Smooth muscle cell (in vitro differentiated cells): ENCODE results near the gene CNIH2. TPM values are rescaled to one million over a fixed set of nuclear protein-coding genes. Genes with fewer than 3 reads are reported as not detected.

Experiments
- DNase-seq: peaks from one replicate; lab custom pipeline; 2025; ENCODE audit not compliant: unreplicated experiment; lab: John Stamatoyannopoulos, UW
- H2AFZ ChIP-seq: fragments of 200-600 bp; sonication (generic); 2 replicates; pipeline ENCODE4 v1.6.0; 2016; ENCODE audit warnings: antibody characterized with exemption, low read depth, mild to moderate bottlenecking
- H3F3A ChIP-seq: fragments of 200-600 bp; sonication (generic); 2 replicates; pipeline ENCODE4 v1.6.0; 2017; ENCODE audit warnings: antibody characterized with exemption, low read depth
- H3K27ac ChIP-seq: fragments of 200-600 bp; sonication (generic); 2 replicates; pipeline ENCODE4 v1.5.1; 2016; ENCODE audit warnings: low read depth, mild to moderate bottlenecking
- H3K27me3 ChIP-seq: fragments of 200-600 bp; sonication (generic); 2 replicates; pipeline ENCODE4 v1.6.1; 2016; ENCODE audit warnings: low read depth, mild to moderate bottlenecking
- H3K36me3 ChIP-seq: fragments of 200-600 bp; sonication (generic); 2 replicates; pipeline ENCODE4 v1.5.1; 2016; ENCODE audit warnings: low read depth
- H3K4me1 ChIP-seq: fragments of 200-600 bp; sonication (generic); 2 replicates; pipeline ENCODE4 v1.5.1; 2016; ENCODE audit warnings: low read depth
- H3K4me2 ChIP-seq: fragments of 200-600 bp; sonication (generic); 2 replicates; pipeline ENCODE4 v1.6.0; 2016; ENCODE audit warnings: mild to moderate bottlenecking
- H3K4me3 ChIP-seq: fragments of 200-600 bp; sonication (generic); 2 replicates; pipeline ENCODE4 v1.5.1; 2016; ENCODE audit warnings: mild to moderate bottlenecking
- H3K79me2 ChIP-seq: fragments of 200-600 bp; sonication (generic); 2 replicates; pipeline ENCODE4 v1.6.0; 2016; ENCODE audit warnings: low read depth, mild to moderate bottlenecking
- H3K9ac ChIP-seq: fragments of 200-600 bp; sonication (generic); 2 replicates; pipeline ENCODE4 v1.6.0; 2016; ENCODE audit warnings: low read depth
- H3K9me3 ChIP-seq: fragments of 200-600 bp; sonication (generic); replicated peaks from 2 replicates; pipeline ENCODE4 v1.5.1; 2016; ENCODE audit warnings: low read depth
- H4K20me1 ChIP-seq: fragments of 200-600 bp; sonication (generic); 2 replicates; pipeline ENCODE4 v1.6.0; 2016; ENCODE audit warnings: low read depth
- CTCF ChIP-seq: fragments of 200-600 bp; sonication (generic); IDR thresholded peaks from 2 replicates; pipeline ENCODE4 v1.5.1; 2017; ENCODE audit warnings: borderline replicate concordance, mild to moderate bottlenecking, antibody characterized with exemption; ENCODE audit not compliant: insufficient read depth, poor library complexity, severe bottlenecking
- WGBS: methylation state at CpG from one replicate; pipeline ENCODE4 v1.1.7; 2016; ENCODE audit warnings: low lambda C conversion rate; 5-methylcytosine and 5-hydroxymethylcytosine counted together
- polyA plus RNA-seq: library from polyadenylated mRNA; unstranded; fragments of >200 nt; fragmentation: Nextera tagmentation; extraction: Ambion mirVana; gene quantifications from 2 replicates; pipeline ENCODE4 v1.2.1, GENCODE V29; 2016
- total RNA-seq: library from RNA; depleted of rRNA; stranded (reverse); fragments of >200 nt; gene quantifications from 2 replicates; pipeline ENCODE4 v1.2.3, GENCODE V29; 2014

Gene CNIH2
- total and polyA plus RNA-seq, 2 experiments from 2014 or later = 12.2 to 17.0 TPM

GRCh38 chr11:66259956-66260355, 18.0 kb upstream of the CNIH2 start:
- no peak for TF ChIP-seq CTCF
- no peak overlapping the region for H3K4me3 ChIP-seq
- H3F3A ChIP-seq = no peaks in the 10 kb centered on the region
- no peak for DNase-seq
- H3K79me2 ChIP-seq = peaks cover 8% of the 10 kb centered on the region
- H2AFZ ChIP-seq = no peak overlapping the region
- H4K20me1 ChIP-seq = peaks cover 26% of the 10 kb centered on the region
- H3K4me2 ChIP-seq = no peak overlapping the region
- WGBS = 99% methylated on average over 4 of the region's 4 CpGs
- no peak overlapping the region for H3K27ac ChIP-seq
- peaks cover 7% of the 10 kb centered on the region for H3K4me1 ChIP-seq
- no peaks in the 10 kb centered on the region for H3K9me3 ChIP-seq
- no peaks in the 10 kb centered on the region for H3K27me3 ChIP-seq
- H3K9ac ChIP-seq = no peak overlapping the region
- no peaks in the 10 kb centered on the region for H3K36me3 ChIP-seq

DNA sequence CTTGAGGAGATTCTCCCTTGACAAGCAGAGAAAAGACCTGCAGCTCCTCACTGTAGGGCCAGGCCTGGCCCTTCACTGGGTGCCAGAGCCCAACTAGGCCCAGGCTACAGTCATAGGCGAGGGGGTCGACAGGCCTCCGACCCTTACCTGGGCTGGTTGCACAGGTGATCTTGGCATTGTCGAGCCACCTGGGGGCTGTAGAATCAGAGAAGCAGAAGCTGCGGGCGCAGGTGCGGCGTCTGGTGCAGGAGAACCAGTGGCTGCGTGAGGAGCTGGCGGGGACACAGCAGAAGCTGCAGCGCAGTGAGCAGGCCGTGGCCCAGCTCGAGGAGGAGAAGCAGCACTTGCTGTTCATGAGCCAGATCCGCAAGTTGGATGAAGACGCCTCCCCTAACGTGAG, 16.4 kb upstream of the CNIH2 start:
- TF ChIP-seq CTCF = no peak
- no peak overlapping the region for H3K4me3 ChIP-seq
- 95% methylated on average over 16 of the region's 16 CpGs for WGBS

GRCh38 chr11:66262191-66262590, 15.8 kb upstream of the CNIH2 start:
- H4K20me1 ChIP-seq = peaks cover 26% of the 10 kb centered on the region
- TF ChIP-seq CTCF = no peak
- H3K9ac ChIP-seq = no peak overlapping the region

More for the DNA sequence above, 16.4 kb upstream of the CNIH2 start:
- Histone ChIP-seq H3K4me2 (no peak overlapping the region), H3K9ac (no peak overlapping the region), H3K27ac (no peak overlapping the region), H3K9me3 (no peaks in the 10 kb centered on the region), H4K20me1 (peaks cover 26% of the 10 kb centered on the region), H2AFZ (no peak overlapping the region), H3K4me1 (peaks cover 7% of the 10 kb centered on the region), H3F3A (peaks cover 5% of the 10 kb centered on the region), H3K79me2 (peaks cover 8% of the 10 kb centered on the region), H3K27me3 (no peaks in the 10 kb centered on the region), H3K36me3 (no peaks in the 10 kb centered on the region)
- no peak for DNase-seq

DNA sequence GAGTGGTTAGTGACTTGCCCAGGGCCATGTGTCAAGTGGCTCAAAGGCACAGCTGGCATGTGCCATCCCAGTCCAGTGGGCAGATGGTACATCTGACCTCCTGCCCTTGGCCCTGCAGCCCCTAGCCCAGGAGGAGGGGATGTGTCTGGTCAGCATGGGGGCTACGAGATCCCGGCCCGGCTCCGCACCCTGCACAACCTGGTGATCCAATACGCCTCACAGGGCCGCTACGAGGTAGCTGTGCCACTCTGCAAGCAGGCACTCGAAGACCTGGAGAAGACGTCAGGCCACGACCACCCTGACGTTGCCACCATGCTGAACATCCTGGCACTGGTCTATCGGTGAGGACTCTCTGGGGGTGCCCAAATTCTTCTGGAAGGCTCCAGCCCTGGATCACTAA, 15.3 kb upstream of the CNIH2 start:
- Histone ChIP-seq H3F3A (peaks cover 5% of the 10 kb centered on the region), H3K4me3 (no peak overlapping the region), H3K9ac (no peak overlapping the region), H4K20me1 (peaks cover 26% of the 10 kb centered on the region), H3K27me3 (no peaks in the 10 kb centered on the region), H3K27ac (no peak overlapping the region), H3K4me1 (peaks cover 7% of the 10 kb centered on the region), H3K36me3 (no peaks in the 10 kb centered on the region), H3K4me2 (no peak overlapping the region), H2AFZ (no peak overlapping the region), H3K9me3 (no peaks in the 10 kb centered on the region), H3K79me2 (peaks cover 8% of the 10 kb centered on the region)
- no peak for TF ChIP-seq CTCF
- WGBS = over 99% methylated on average over 12 of the region's 12 CpGs
- DNase-seq = no peak

More at GRCh38 chr11:66262191-66262590, 15.8 kb upstream of the CNIH2 start:
- H2AFZ ChIP-seq = no peak overlapping the region
- H3K9me3 ChIP-seq = no peaks in the 10 kb centered on the region
- H3K27ac ChIP-seq = no peak overlapping the region
- no peak overlapping the region for H3K4me2 ChIP-seq
- peaks cover 8% of the 10 kb centered on the region for H3K79me2 ChIP-seq
- no peaks in the 10 kb centered on the region for H3K27me3 ChIP-seq
- WGBS = 93% methylated on average over 5 of the region's 5 CpGs
- peaks cover 7% of the 10 kb centered on the region for H3K4me1 ChIP-seq
- H3F3A ChIP-seq = peaks cover 5% of the 10 kb centered on the region
- H3K36me3 ChIP-seq = no peaks in the 10 kb centered on the region
- no peak overlapping the region for H3K4me3 ChIP-seq
- no peak for DNase-seq
